DND-41 (cell line): ENCODE measurements around the gene MEMO1.

Experiments used
- CTCF ChIP-seq: IDR thresholded peaks from 2 replicates; pipeline ENCODE4 v1.5.1; 2012; ENCODE audit warnings: borderline replicate concordance, low read length, moderate library complexity, mild to moderate bottlenecking; ENCODE audit not compliant: poor library complexity, severe bottlenecking; ENCODE audit errors: extremely low read depth
- EZH2 ChIP-seq: IDR thresholded peaks from 3 replicates; pipeline ENCODE4 v1.6.1; 2012; ENCODE audit warnings: borderline replicate concordance, low read depth, mild to moderate bottlenecking, moderate library complexity, low read length, inconsistent platforms; ENCODE audit not compliant: severe bottlenecking

GRCh38 chr2:31863867-31864266 is 146.9 kb downstream of the MEMO1 start:
- TF ChIP-seq CTCF (no peak), EZH2 (no peak)
